Stimulated activated CD8-positive, alpha-beta memory T cell treated with anti-CD3 and anti-CD28 coated beads, Interleukin-4, amount 100 ng/mL, for 4 hours (primary cell): ENCODE data around the gene OSCP1.

ENCODE experiments used
- DNase-seq, 2 donors: peaks; one replicate each; pipeline ENCODE4 v3.0.0-alpha.2; 2020; ENCODE audit warnings: low read depth in 2 of 2, low spot score in 1 of 2

The OSCP1 gene

GRCh38 chr1:36406440-36406839, 43.8 kb downstream of the OSCP1 start:
- no peak for DNase-seq

GRCh38 chr1:36402504-36402890, 47.8 kb downstream of the OSCP1 start:
- DNase-seq: no peak

GRCh38 chr1:36401602-36402503, 48.4 kb downstream of the OSCP1 start:
- no peak for DNase-seq

- DNase-seq: no peak
Observed at GRCh38 chr1:36400825-36401601, 49.2 kb downstream of the OSCP1 start.

- no peak for DNase-seq
Observed at GRCh38 chr1:36400514-36400824, 49.8 kb downstream of the OSCP1 start.

GRCh38 chr1:36398370-36398977, 51.8 kb downstream of the OSCP1 start:
- no peak for DNase-seq

GRCh38 chr1:36397378-36398230, 52.6 kb downstream of the OSCP1 start, which contains the start of gene LSM10:
Gene LSM10, minus strand, starts transcription at chr1:36397908. Its CDS starts 3,779 bp downstream, at chr1:36394129.
- peak; percentile 74 to 77 for DNase-seq

- no peak for DNase-seq
Observed at GRCh38 chr1:36397083-36397377, 53.2 kb downstream of the OSCP1 start.

GRCh38 chr1:36396359-36396758, 53.9 kb downstream of the OSCP1 start:
- no peak for DNase-seq

GRCh38 chr1:36393686-36394085, 56.6 kb downstream of the OSCP1 start:
- DNase-seq: no peak

GRCh38 chr1:36392836-36393235, 57.4 kb downstream of the OSCP1 start:
- DNase-seq: no peak

GRCh38 chr1:36391271-36391670, 59.0 kb downstream of the OSCP1 start:
- no peak for DNase-seq

- no peak for DNase-seq
Observed at GRCh38 chr1:36390411-36390810, 59.8 kb downstream of the OSCP1 start.

- no peak for DNase-seq
Observed at GRCh38 chr1:36389999-36390398, 60.3 kb downstream of the OSCP1 start.

- DNase-seq: no peak
Observed at GRCh38 chr1:36389261-36389660, 61.0 kb downstream of the OSCP1 start.

GRCh38 chr1:36387141-36387949, 62.9 kb downstream of the OSCP1 start:
- no peak for DNase-seq

GRCh38 chr1:36386265-36387140, 63.7 kb downstream of the OSCP1 start:
- peak; percentile 81 to 87 for DNase-seq

- DNase-seq: peak; percentile 96 to 98
Observed at GRCh38 chr1:36385410-36386264, 64.6 kb downstream of the OSCP1 start, which contains the start of gene STK40. Gene STK40, minus strand, starts transcription at chr1:36385924. Its CDS starts 24,592 bp downstream, at chr1:36361332.
